NCI-H1105 (cell line): ENCODE results near the gene CUL3.
A peak's percentile ranks its signal among the peaks of the same experiment; 100 is the strongest.
"Not testable (repeated sequence)": the region's sequence is repeated elsewhere in the genome, so short reads cannot be mapped to it uniquely, and the experiment has no call there.

ENCODE experiments used
- DNase-seq: peaks from one replicate; lab custom pipeline; 2025; lab: John Stamatoyannopoulos, UW

The CUL3 gene

GRCh38 chr2:224585211-224586088 is at the start of gene CUL3:
CUL3 (minus strand) TSS chr2:224585363; CDS start chr2:224585009, 354 bp downstream.
- peak; percentile 92 for DNase-seq

DNA sequence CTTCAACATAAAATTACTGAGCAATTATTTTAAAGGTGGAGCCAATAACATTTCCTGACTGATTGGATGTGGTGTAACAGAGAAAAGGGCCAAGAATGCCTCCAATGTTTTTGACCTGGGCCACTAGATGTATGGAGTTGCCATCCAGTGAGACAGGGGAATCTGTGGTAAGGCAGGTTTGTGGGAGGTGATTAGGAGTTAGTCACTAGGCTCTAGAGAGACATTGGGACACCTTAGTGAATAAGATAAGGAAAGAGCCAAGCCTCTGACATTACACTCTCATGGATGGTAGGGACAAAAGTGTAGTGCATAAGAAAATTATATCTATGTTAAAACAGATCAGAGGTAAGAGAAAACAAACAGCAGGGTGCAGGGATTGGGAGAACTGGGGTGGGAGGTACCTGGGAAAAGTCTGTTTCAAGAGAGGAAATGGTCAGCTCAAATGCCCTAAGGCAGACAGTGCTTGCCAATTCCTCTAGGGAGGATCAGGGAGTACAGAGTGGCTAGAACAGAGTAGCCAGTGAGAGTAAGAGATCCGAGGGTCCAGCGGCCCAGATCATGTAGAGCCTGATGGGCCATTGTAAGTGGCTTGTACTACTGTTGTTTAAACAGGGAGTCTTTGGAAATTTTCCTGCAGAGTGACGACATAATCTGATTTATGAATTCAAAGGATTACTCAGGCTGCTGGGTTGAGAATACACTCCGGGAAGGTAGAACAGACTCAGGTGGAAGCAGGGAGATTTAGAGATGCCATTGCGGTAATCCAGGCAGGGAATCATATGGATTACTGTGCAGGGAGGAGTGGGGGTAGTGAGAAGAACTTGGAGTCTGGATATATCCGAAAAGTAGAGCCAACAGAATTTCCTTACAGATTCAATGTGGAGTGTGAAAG is 45.7 kb upstream of the CUL3 start:
- DNase-seq, result no peak

DNA sequence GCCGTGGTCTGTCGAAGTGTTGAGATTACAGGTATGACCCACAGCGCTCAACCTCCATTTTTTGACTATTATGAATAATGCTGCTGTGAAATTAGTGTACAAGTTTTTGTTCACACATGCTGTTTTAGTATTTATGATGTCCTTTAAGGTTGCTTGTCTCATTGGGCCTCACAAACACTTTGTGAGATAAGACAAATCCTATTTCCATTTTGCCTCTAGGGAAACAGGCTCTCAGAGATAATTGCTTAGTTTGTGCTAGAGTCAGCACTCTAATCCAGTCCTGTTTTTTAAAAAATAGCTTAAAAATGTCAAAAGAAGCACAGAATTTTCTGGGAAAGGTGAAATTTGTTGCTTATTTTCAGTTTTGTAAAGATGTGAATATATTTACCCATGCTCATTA is 43.3 kb upstream of the CUL3 start:
- no peak for DNase-seq

GRCh38 chr2:224626735-224627134 is 41.6 kb upstream of the CUL3 start:
- no peak for DNase-seq

DNA sequence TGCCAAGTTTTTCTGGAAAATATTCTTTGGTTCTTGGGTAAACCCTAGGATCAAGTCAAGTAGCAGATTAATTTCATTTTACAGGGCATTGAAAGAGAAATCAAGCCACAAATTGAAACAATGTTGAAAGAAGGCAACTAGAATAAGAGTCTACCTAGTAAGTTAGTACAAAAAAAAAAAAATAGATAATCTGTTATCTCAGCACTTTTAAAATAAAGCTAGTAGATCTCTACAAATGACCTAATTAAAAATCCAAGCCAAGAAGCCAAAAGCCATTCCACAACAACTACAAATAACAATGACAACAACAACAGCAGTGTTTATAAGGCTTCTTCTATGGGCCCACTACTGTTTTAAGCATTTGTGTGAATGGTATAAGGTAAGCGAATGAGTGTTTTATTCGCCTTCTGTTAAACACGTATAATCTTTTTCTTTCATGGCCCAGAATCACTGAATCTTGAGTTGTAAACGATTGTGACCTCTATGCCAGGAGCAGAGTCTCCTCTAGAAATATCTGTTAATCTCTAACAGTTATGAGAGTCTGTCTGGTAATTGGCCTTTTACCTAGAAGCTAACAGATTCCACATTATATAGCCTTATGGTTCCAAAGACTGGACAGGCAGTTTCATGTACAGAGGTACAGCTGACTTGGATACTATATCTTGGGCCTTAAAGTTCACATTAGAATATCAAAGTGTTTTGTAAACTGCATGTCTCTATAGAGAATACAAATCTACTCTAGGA is 28.6 kb upstream of the CUL3 start:
- no peak for DNase-seq

DNA sequence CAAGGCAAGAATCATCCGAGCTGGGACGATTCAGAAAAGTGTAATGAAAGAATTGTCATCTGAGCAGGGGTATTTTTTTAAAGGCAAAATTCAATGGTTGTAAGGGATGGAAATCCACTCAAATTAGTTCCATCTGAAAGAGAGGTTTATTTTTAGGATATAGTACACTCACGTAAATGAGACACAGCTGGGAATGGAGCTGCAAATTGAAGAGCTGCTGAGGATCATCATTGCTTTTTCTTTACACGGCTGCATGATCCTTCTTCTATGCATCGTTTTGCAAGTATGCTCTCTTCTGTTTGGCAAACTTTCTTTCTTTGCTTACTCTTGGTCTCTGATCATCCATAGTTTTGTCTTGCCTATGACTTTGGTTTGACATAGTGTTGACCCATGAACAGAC is 27.4 kb upstream of the CUL3 start:
- no peak for DNase-seq

- no peak for DNase-seq
These were observed 26.8 kb upstream of the CUL3 start for GRCh38 chr2:224611938-224612337.

GRCh38 chr2:224608104-224608503 is 22.9 kb upstream of the CUL3 start:
- no peak for DNase-seq

GRCh38 chr2:224603746-224604500 is 18.8 kb upstream of the CUL3 start:
- DNase-seq, result not testable (repeated sequence)

GRCh38 chr2:224602778-224603375 is 17.7 kb upstream of the CUL3 start:
- DNase-seq, result not testable (repeated sequence)

GRCh38 chr2:224601923-224602322 is 16.8 kb upstream of the CUL3 start:
- DNase-seq, result no peak

DNA sequence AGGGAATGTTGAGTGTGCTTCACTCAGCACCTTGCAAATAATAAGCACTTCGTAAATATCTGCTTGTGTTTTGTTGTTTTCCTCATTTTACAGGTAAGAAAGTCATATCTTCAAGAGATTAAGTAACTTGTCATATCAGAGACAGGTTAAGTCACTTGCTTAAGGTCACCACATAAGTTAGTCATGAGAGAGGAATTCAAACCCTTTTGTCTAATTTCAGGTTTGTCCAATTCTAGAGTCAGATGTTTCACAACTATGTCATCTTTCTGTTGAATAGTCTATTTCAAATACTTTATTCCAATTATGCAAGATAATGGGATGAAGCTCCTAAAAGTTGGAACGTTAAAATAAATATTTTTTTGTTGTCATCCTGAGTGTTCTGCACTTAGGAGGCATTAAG is 13.5 kb upstream of the CUL3 start:
- no peak for DNase-seq

GRCh38 chr2:224596289-224596688 is 11.1 kb upstream of the CUL3 start:
- DNase-seq, result no peak

DNA sequence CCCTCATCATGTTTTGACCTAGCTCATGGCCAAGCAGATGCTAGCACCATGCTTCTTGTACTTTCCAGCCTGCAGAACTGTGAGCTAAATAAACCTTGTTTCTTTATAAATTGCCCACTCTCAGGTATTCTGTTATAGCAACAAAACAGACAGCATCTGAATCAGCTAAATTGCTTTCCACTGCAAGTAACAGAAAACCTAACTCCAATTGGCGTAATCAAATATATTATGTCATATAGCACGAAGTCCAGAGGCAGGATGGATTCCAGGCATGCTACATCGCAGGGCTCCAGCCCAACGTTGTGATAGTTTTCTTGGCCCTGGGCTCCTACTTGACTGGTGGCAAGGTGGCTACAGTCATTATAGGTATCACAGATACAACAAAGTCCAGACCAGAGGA is 10.4 kb upstream of the CUL3 start:
- no peak for DNase-seq

GRCh38 chr2:224594840-224595239 is 9.7 kb upstream of the CUL3 start:
- DNase-seq, result no peak

- no peak for DNase-seq
These were observed 6.1 kb upstream of the CUL3 start for GRCh38 chr2:224591220-224591619.

GRCh38 chr2:224586127-224586695 is 1.0 kb upstream of the CUL3 start:
- DNase-seq, result no peak

DNA sequence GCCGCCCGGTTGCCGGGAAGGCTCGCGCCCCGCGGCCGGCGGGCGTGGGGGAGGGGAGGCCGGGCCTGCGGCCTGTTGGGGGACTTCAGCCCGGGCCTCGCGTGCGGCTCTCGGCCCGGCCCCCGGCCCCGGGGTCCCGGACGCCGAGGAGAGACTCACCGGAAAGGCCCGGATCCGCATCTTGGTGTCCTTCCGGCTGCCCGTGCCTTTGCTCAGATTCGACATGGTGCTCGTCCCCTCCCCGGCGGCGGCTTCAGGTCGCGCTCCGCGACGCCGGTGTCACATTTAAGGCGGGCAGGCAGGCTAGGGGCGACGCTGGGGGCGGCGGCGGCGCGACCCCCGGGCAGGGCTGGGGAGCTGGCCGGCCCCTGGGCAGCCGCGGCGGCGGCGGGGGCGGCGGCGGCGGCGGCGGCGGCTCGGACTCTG is 365 bp downstream of the CUL3 start:
- peak; percentile 16 for DNase-seq

GRCh38 chr2:224584111-224584784 is 915 bp downstream of the CUL3 start:
- DNase-seq, result no peak

GRCh38 chr2:224583033-224583432 is 2.1 kb downstream of the CUL3 start:
- not testable (repeated sequence) for DNase-seq
